Stimulated activated CD4-positive, alpha-beta T cell treated with anti-CD3 and anti-CD28 coated beads, Interleukin-12 subunit alpha, Interleukin-12 subunit beta, amount 100 ng/mL, for 48 hours (primary cell): Measurements from ENCODE around the gene YTHDF1.

ENCODE experiments used
- DNase-seq, 3 donors: peaks; one replicate each; pipeline ENCODE4 v3.0.0-alpha.2; 2020; ENCODE audit warnings: low read depth in 2 of 3, low spot score in 1 of 3

The YTHDF1 gene

GRCh38 chr20:63210011-63210605 lies 5.8 kb downstream of the YTHDF1 start:
- no peak for DNase-seq

- no peak for DNase-seq
Measured at GRCh38 chr20:63208346-63208909, 7.5 kb downstream of the YTHDF1 start.

GRCh38 chr20:63206878-63207277 lies 9.1 kb downstream of the YTHDF1 start:
- no peak for DNase-seq

GRCh38 chr20:63205896-63206295 lies 10.0 kb downstream of the YTHDF1 start:
- DNase-seq, result no peak

- DNase-seq, result no peak
Measured at GRCh38 chr20:63204362-63204761, 11.6 kb downstream of the YTHDF1 start.

GRCh38 chr20:63202811-63203526 lies 13.0 kb downstream of the YTHDF1 start:
- no peak for DNase-seq

- DNase-seq, result no peak
Measured at GRCh38 chr20:63202021-63202420, 13.9 kb downstream of the YTHDF1 start.

GRCh38 chr20:63198606-63199005 lies 17.3 kb downstream of the YTHDF1 start:
- DNase-seq, result no peak

- DNase-seq, result no peak
Measured at GRCh38 chr20:63196768-63197470, 19.0 kb downstream of the YTHDF1 start.

GRCh38 chr20:63194797-63195173 lies 21.1 kb downstream of the YTHDF1 start:
- no peak for DNase-seq

GRCh38 chr20:63194007-63194796 lies 21.7 kb downstream of the YTHDF1 start:
- DNase-seq, result no peak

GRCh38 chr20:63192721-63193120 lies 23.2 kb downstream of the YTHDF1 start:
- DNase-seq, result no peak

- DNase-seq, result no peak
Measured at GRCh38 chr20:63191400-63191799, 24.5 kb downstream of the YTHDF1 start.

- no peak for DNase-seq
Measured at GRCh38 chr20:63190828-63191227, 25.1 kb downstream of the YTHDF1 start.

- DNase-seq, result no peak
Measured at GRCh38 chr20:63189846-63190559, 25.9 kb downstream of the YTHDF1 start.

- no peak for DNase-seq
Measured at GRCh38 chr20:63189322-63189642, 26.6 kb downstream of the YTHDF1 start.

GRCh38 chr20:63188641-63189321 lies 27.1 kb downstream of the YTHDF1 start:
- no peak for DNase-seq

- no peak for DNase-seq
Measured at GRCh38 chr20:63188159-63188442, 27.8 kb downstream of the YTHDF1 start.

GRCh38 chr20:63187338-63188158 lies 28.4 kb downstream of the YTHDF1 start:
- DNase-seq, result no peak
